ENCODE results near the gene HOXA1.

HOXA1 gene

GRCh38 chr7:27137640-27138315 is 42.0 kb upstream of the HOXA1 start:
- TF ChIP-seq CTCF (conservative IDR thresholded peaks at IDR 0.05; ENCODE audit: low read depth, low read length) = no peak
- no peak overlapping the region for H3K4me3 ChIP-seq (ENCODE audit: low read depth, low read length)
- DNase-seq (ENCODE audit: low read depth) = no peak

- DNase-seq (ENCODE audit: low read depth) = no peak
- no peak overlapping the region for H3K4me3 ChIP-seq (ENCODE audit: low read depth, low read length)
- TF ChIP-seq CTCF (conservative IDR thresholded peaks at IDR 0.05; ENCODE audit: low read depth, low read length) = no peak
Observed at GRCh38 chr7:27134392-27134791, 38.6 kb upstream of the HOXA1 start.

- DNase-seq (ENCODE audit: low read depth) = no peak
- no peak for TF ChIP-seq CTCF (conservative IDR thresholded peaks at IDR 0.05; ENCODE audit: low read depth, low read length)
- no peak overlapping the region for H3K4me3 ChIP-seq (ENCODE audit: low read depth, low read length)
Observed at GRCh38 chr7:27133409-27134231, 37.8 kb upstream of the HOXA1 start.

- TF ChIP-seq CTCF (conservative IDR thresholded peaks at IDR 0.05; ENCODE audit: low read depth, low read length) = no peak
- DNase-seq (ENCODE audit: low read depth) = no peak
- H3K4me3 ChIP-seq (ENCODE audit: low read depth, low read length) = no peak overlapping the region
Observed at GRCh38 chr7:27132978-27133377, 37.2 kb upstream of the HOXA1 start.

- H3K4me3 ChIP-seq (ENCODE audit: low read depth, low read length) = no peak overlapping the region
- no peak for DNase-seq (ENCODE audit: low read depth)
- TF ChIP-seq CTCF (conservative IDR thresholded peaks at IDR 0.05; ENCODE audit: low read depth, low read length) = no peak
Observed at GRCh38 chr7:27132214-27132613, 36.4 kb upstream of the HOXA1 start.

- no peak for DNase-seq (ENCODE audit: low read depth)
- no peak for TF ChIP-seq CTCF (conservative IDR thresholded peaks at IDR 0.05; ENCODE audit: low read depth, low read length)
- H3K4me3 ChIP-seq (ENCODE audit: low read depth, low read length) = no peak overlapping the region
Observed at GRCh38 chr7:27131390-27131819, 35.6 kb upstream of the HOXA1 start.

All from choroid plexus epithelial cell (primary cell).